Uterus (tissue), 2 donors: ENCODE measurements around the gene HECW1.

Experiments used
- CTCF ChIP-seq, 4 experiments: fragments of 200-600 bp in 2 of 4; fragments of 450-650 bp in 2 of 4; sonication (generic) in 2 of 4; IDR thresholded peaks; one replicate each; pipeline ENCODE4 v1.5.1; 2016 to 2019; ENCODE audit warnings: antibody characterized with exemption in 4 of 4, mild to moderate bottlenecking in 2 of 4, moderate library complexity in 1 of 4
- POLR2A ChIP-seq, 2 donors: fragments of 450-650 bp; IDR thresholded peaks; one replicate each; pipeline ENCODE4 v1.6.1; 2016; ENCODE audit warnings: antibody characterized with exemption in 2 of 2, mild to moderate bottlenecking in 1 of 2, moderate library complexity in 1 of 2

GRCh38 chr7:43441231-43442130 lies 329.0 kb downstream of the HECW1 start:
- no peak for TF ChIP-seq POLR2A (IDR thresholded peaks at IDR 0.05)
- no peak for TF ChIP-seq CTCF (IDR thresholded peaks at IDR 0.05)
